NCI-H226 (cell line): ENCODE measurements around the gene INIP.

Experiments used
- DNase-seq: peaks from one replicate; pipeline ENCODE4 v3.0.0-alpha.2; 2015

Gene INIP

GRCh38 chr9:112669326-112669725 lies 48.6 kb downstream of the INIP start:
- no peak for DNase-seq

GRCh38 chr9:112665347-112665746 lies 52.6 kb downstream of the INIP start:
- no peak for DNase-seq

- DNase-seq = no peak
Measured at GRCh38 chr9:112664531-112664930, 53.4 kb downstream of the INIP start.

GRCh38 chr9:112663681-112664080 lies 54.2 kb downstream of the INIP start:
- no peak for DNase-seq

GRCh38 chr9:112659906-112660305 lies 58.0 kb downstream of the INIP start:
- DNase-seq = no peak

- no peak for DNase-seq
Measured at GRCh38 chr9:112655668-112656067, 62.2 kb downstream of the INIP start.

GRCh38 chr9:112654282-112654681 lies 63.6 kb downstream of the INIP start:
- no peak for DNase-seq

GRCh38 chr9:112648624-112649023 lies 69.3 kb downstream of the INIP start:
- no peak for DNase-seq

- peak; percentile 45 for DNase-seq
Measured at GRCh38 chr9:112647596-112647995, 70.3 kb downstream of the INIP start.

- DNase-seq = no peak
Measured at GRCh38 chr9:112642126-112642525, 75.8 kb downstream of the INIP start.

GRCh38 chr9:112640311-112640710 lies 77.6 kb downstream of the INIP start:
- DNase-seq = no peak
